Activated T-helper 2 cell treated with anti-CD3 and anti-CD28 coated beads, Interferon-gamma antibody, Interleukin-2, Interleukin-4, amounts not matched to agents 10 μg/mL and 5 μg/mL and 100 μg/mL, durations not matched to agents 14 hours and 24 hours and 36 hours (primary cell): ENCODE data around the gene IPO7. TPM values are rescaled to one million over a fixed set of nuclear protein-coding genes. Genes with fewer than 3 reads are reported as not detected.
"Not testable (repeated sequence)": the region's sequence is repeated elsewhere in the genome, so short reads cannot be mapped to it uniquely, and the experiment has no call there.

ENCODE experiments used
- DNase-seq: peaks from one replicate; pipeline ENCODE4 v3.0.0; 2021; ENCODE audit warnings: low spot score
- H3K27ac Mint-ChIP-seq: one replicate; pipeline ENCODE4 v1.8.0; 2021; ENCODE audit warnings: mixed read lengths
- H3K27me3 Mint-ChIP-seq: one replicate; pipeline ENCODE4 v1.8.0; 2021; ENCODE audit warnings: low read depth, mixed read lengths
- H3K36me3 Mint-ChIP-seq: one replicate; pipeline ENCODE4 v1.8.0; 2021; ENCODE audit warnings: low read depth, mixed read lengths
- H3K4me1 Mint-ChIP-seq: one replicate; pipeline ENCODE4 v1.8.0; 2021; ENCODE audit warnings: low read depth, mixed read lengths
- H3K4me3 Mint-ChIP-seq: one replicate; pipeline ENCODE4 v1.8.0; 2021; ENCODE audit warnings: low read depth, mild to moderate bottlenecking, moderate library complexity, mixed read lengths
- H3K9me3 Mint-ChIP-seq: one replicate; pipeline ENCODE4 v1.8.0; 2021; ENCODE audit warnings: mixed read lengths
- intact Hi-C: fragments of 100-400 bp; cut with micrococcal nuclease; formaldehyde crosslinking; loops from one replicate; pipeline ENCODE4 v1.15.1; 2023
- total RNA-seq: library from RNA; stranded (reverse); gene quantifications from 2 replicates; pipeline ENCODE4 v1.2.3, GENCODE V29; 2022

IPO7 gene
- total RNA-seq, 1 donor from 2014 or later: 143 TPM

- no peak for DNase-seq
- Mint-ChIP-seq H3K4me1 (no peaks in the 10 kb centered on the region), H3K27me3 (peaks cover 13% of the 10 kb centered on the region), H3K9me3 (no peaks in the 10 kb centered on the region), H3K4me3 (no peak overlapping the region), H3K27ac (no peak overlapping the region), H3K36me3 (no peaks in the 10 kb centered on the region)
- intact Hi-C loops: no loop called here
Observed at GRCh38 chr11:9377036-9377435, 7.4 kb upstream of the IPO7 start.

GRCh38 chr11:9379041-9379440, 5.4 kb upstream of the IPO7 start:
- H3K4me3 Mint-ChIP-seq: no peak overlapping the region
- no peaks in the 10 kb centered on the region for H3K36me3 Mint-ChIP-seq
- peaks cover under 1% of the 10 kb centered on the region for H3K4me1 Mint-ChIP-seq
- no peaks in the 10 kb centered on the region for H3K9me3 Mint-ChIP-seq
- no peak for DNase-seq
- intact Hi-C loops: no loop called here
- H3K27me3 Mint-ChIP-seq: no peaks in the 10 kb centered on the region
- H3K27ac Mint-ChIP-seq: no peak overlapping the region

GRCh38 chr11:9380773-9381172, 3.7 kb upstream of the IPO7 start:
- H3K4me1 Mint-ChIP-seq: peaks cover 5% of the 10 kb centered on the region
- DNase-seq: no peak
- H3K4me3 Mint-ChIP-seq: no peak overlapping the region
- peaks cover 6% of the 10 kb centered on the region for H3K36me3 Mint-ChIP-seq
- no peaks in the 10 kb centered on the region for H3K9me3 Mint-ChIP-seq
- H3K27me3 Mint-ChIP-seq: no peaks in the 10 kb centered on the region
- no peak overlapping the region for H3K27ac Mint-ChIP-seq
- intact Hi-C loops: loop anchor here (5.0 kb wide), 1 partner anchor 113 kb away; the partner anchor contains the start of gene DENND5A

GRCh38 chr11:9385327-9385899, 961 bp downstream of the IPO7 start:
- DNase-seq: peak; percentile 14
- Mint-ChIP-seq H3K27ac (peak overlapping the region; percentile 92), H3K27me3 (no peaks in the 10 kb centered on the region), H3K36me3 (peaks cover 32% of the 10 kb centered on the region), H3K9me3 (no peaks in the 10 kb centered on the region), H3K4me3 (peak overlapping the region; percentile 93), H3K4me1 (peaks cover 21% of the 10 kb centered on the region)
- intact Hi-C loops: loop anchor here (2.0 kb wide), 1 partner anchor 71 kb away; the partner anchor contains the start of gene TMEM41B

GRCh38 chr11:9386086-9386485, 1.6 kb downstream of the IPO7 start:
- no peaks in the 10 kb centered on the region for H3K9me3 Mint-ChIP-seq
- peaks cover 32% of the 10 kb centered on the region for H3K36me3 Mint-ChIP-seq
- intact Hi-C loops: no loop called here
- no peak overlapping the region for H3K27ac Mint-ChIP-seq
- H3K4me1 Mint-ChIP-seq: peaks cover 21% of the 10 kb centered on the region
- H3K27me3 Mint-ChIP-seq: no peaks in the 10 kb centered on the region
- DNase-seq: no peak
- peak overlapping the region; percentile 93 for H3K4me3 Mint-ChIP-seq

- Mint-ChIP-seq H3K4me1 (peaks cover 22% of the 10 kb centered on the region), H3K36me3 (peaks cover 35% of the 10 kb centered on the region), H3K27me3 (no peaks in the 10 kb centered on the region), H3K27ac (no peak overlapping the region), H3K9me3 (no peaks in the 10 kb centered on the region), H3K4me3 (peak overlapping the region; percentile 69)
- intact Hi-C loops: no loop called here
- DNase-seq: no peak
Observed at GRCh38 chr11:9386901-9387300, 2.4 kb downstream of the IPO7 start.

GRCh38 chr11:9396310-9396709, 11.9 kb downstream of the IPO7 start:
- no peaks in the 10 kb centered on the region for H3K9me3 Mint-ChIP-seq
- H3K4me1 Mint-ChIP-seq: peaks cover 49% of the 10 kb centered on the region
- intact Hi-C loops: loop anchor here (10.0 kb wide), 2 partner anchors 178 to 232 kb away; partner anchors contain the start of gene WEE1
- no peaks in the 10 kb centered on the region for H3K27me3 Mint-ChIP-seq
- DNase-seq: no peak
- peaks cover 46% of the 10 kb centered on the region for H3K36me3 Mint-ChIP-seq
- H3K27ac Mint-ChIP-seq: peak overlapping the region; percentile 74
- no peak overlapping the region for H3K4me3 Mint-ChIP-seq

- peaks cover 48% of the 10 kb centered on the region for H3K4me1 Mint-ChIP-seq
- H3K4me3 Mint-ChIP-seq: no peak overlapping the region
- peak overlapping the region; percentile 74 for H3K27ac Mint-ChIP-seq
- peaks cover 45% of the 10 kb centered on the region for H3K36me3 Mint-ChIP-seq
- H3K9me3 Mint-ChIP-seq: no peaks in the 10 kb centered on the region
- intact Hi-C loops: loop anchor here (10.0 kb wide), 2 partner anchors 178 to 232 kb away; partner anchors contain the start of gene WEE1
- no peak for DNase-seq
- no peaks in the 10 kb centered on the region for H3K27me3 Mint-ChIP-seq
Observed at GRCh38 chr11:9396752-9397151, 12.3 kb downstream of the IPO7 start.

GRCh38 chr11:9397746-9398680, 13.6 kb downstream of the IPO7 start:
- no peaks in the 10 kb centered on the region for H3K27me3 Mint-ChIP-seq
- no peak overlapping the region for H3K4me3 Mint-ChIP-seq
- no peak for DNase-seq
- peaks cover 41% of the 10 kb centered on the region for H3K4me1 Mint-ChIP-seq
- intact Hi-C loops: loop anchor here (10.0 kb wide), 2 partner anchors 177 to 233 kb away; partner anchors contain the start of gene WEE1
- no peaks in the 10 kb centered on the region for H3K9me3 Mint-ChIP-seq
- peak overlapping the region; percentile 65 for H3K27ac Mint-ChIP-seq
- peaks cover 47% of the 10 kb centered on the region for H3K36me3 Mint-ChIP-seq

- H3K27ac Mint-ChIP-seq: peak overlapping the region; percentile 59
Observed at GRCh38 chr11:9399466-9399865, 15.0 kb downstream of the IPO7 start.

GRCh38 chr11:9401884-9402283, 17.4 kb downstream of the IPO7 start:
- H3K4me3 Mint-ChIP-seq, DNase-seq, H3K27me3 Mint-ChIP-seq, H3K27ac Mint-ChIP-seq, intact Hi-C loops, H3K9me3 Mint-ChIP-seq: not testable (repeated sequence)
- peaks cover 39% of the 10 kb centered on the region for H3K36me3 Mint-ChIP-seq
- peaks cover 25% of the 10 kb centered on the region for H3K4me1 Mint-ChIP-seq

More at GRCh38 chr11:9399466-9399865, 15.0 kb downstream of the IPO7 start:
- no peaks in the 10 kb centered on the region for H3K9me3 Mint-ChIP-seq
- no peaks in the 10 kb centered on the region for H3K27me3 Mint-ChIP-seq
- no peak for DNase-seq
- H3K4me1 Mint-ChIP-seq: peaks cover 37% of the 10 kb centered on the region
- H3K4me3 Mint-ChIP-seq: no peak overlapping the region
- peaks cover 37% of the 10 kb centered on the region for H3K36me3 Mint-ChIP-seq
- intact Hi-C loops: loop anchor here (10.0 kb wide), 2 partner anchors 175 to 235 kb away; partner anchors contain the start of gene WEE1

GRCh38 chr11:9428706-9429105, 44.3 kb downstream of the IPO7 start:
- no peak for DNase-seq
- H3K9me3 Mint-ChIP-seq: no peaks in the 10 kb centered on the region
- H3K4me1 Mint-ChIP-seq: peaks cover 1% of the 10 kb centered on the region
- intact Hi-C loops: no loop called here
- H3K27ac Mint-ChIP-seq: peak overlapping the region; percentile 28
- no peak overlapping the region for H3K4me3 Mint-ChIP-seq
- H3K27me3 Mint-ChIP-seq: no peaks in the 10 kb centered on the region
- peaks cover 81% of the 10 kb centered on the region for H3K36me3 Mint-ChIP-seq

GRCh38 chr11:9438611-9439010, 54.2 kb downstream of the IPO7 start:
- no peak for DNase-seq
- H3K4me3 Mint-ChIP-seq: no peak overlapping the region
- no peaks in the 10 kb centered on the region for H3K4me1 Mint-ChIP-seq
- H3K36me3 Mint-ChIP-seq: peaks cover 77% of the 10 kb centered on the region
- H3K9me3 Mint-ChIP-seq: no peaks in the 10 kb centered on the region
- H3K27me3 Mint-ChIP-seq: no peaks in the 10 kb centered on the region
- intact Hi-C loops: no loop called here
- H3K27ac Mint-ChIP-seq: no peak overlapping the region
